Measurements from ENCODE around the gene GIGYF2. TPM values are rescaled to one million over a fixed set of nuclear protein-coding genes. Genes with fewer than 3 reads are reported as not detected.

GIGYF2 gene
- total RNA-seq, 2 experiments from 2014 or later: 52.5 to 55.5 TPM

DNA sequence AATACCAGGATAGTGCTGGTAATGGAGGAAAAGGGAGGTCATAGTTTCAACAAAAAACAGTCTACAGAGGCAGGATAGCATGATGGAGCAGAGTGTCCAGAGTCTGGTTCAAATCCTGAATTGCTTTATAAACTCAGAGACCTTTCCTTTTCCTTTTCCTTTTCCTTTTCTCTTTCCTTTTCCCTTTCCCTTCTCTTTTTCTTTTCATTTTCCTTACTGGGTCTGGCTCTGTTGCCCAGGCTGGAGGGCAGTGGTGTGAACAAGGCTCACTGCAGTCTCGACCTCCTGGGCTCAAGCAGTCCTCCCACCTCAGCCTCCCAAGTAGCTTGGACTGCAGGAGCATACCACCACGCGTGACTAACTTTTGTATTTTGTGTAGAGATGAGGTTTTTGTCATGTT, 31.7 kb downstream of the GIGYF2 start:
- peaks cover 80% of the 10 kb centered on the region for H3K36me3 Mint-ChIP-seq (ENCODE audit: low read depth)
- H3K36me3 ChIP-seq (ENCODE audit: insufficient read depth, low read length): peaks cover 59% of the 10 kb centered on the region

DNA sequence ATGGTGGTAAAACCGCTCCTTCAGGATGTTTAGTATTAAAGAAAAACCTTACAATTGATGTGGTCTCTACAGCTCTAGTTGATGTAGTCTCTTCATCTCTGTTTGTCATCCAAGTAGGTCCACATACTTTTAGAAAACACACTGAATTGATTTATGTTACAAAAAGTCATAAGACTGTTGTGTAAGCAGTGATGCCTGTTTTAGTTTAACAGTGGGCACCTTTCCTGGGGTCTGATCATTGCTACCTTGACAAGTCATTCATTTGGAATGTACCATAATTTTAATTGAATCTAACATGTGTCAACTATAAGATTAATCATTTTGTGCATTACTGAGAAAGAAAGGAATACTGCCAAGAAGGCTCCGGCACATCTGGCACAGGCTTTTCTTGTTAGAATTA, 34.3 kb downstream of the GIGYF2 start:
- Mint-ChIP-seq H3K9me3 (no peaks in the 10 kb centered on the region), H3K4me3 (no peak overlapping the region), H3K36me3 (ENCODE audit: low read depth) (peaks cover 77% of the 10 kb centered on the region), H3K27ac (no peak overlapping the region), H3K27me3 (no peaks in the 10 kb centered on the region), H3K4me1 (ENCODE audit: low read depth) (peaks cover 30% of the 10 kb centered on the region)
- H3K27ac ChIP-seq (ENCODE audit: low read depth in 1 of 2, low read length in 2 of 2): no peak overlapping the region
- TF ChIP-seq, protein P1, sequence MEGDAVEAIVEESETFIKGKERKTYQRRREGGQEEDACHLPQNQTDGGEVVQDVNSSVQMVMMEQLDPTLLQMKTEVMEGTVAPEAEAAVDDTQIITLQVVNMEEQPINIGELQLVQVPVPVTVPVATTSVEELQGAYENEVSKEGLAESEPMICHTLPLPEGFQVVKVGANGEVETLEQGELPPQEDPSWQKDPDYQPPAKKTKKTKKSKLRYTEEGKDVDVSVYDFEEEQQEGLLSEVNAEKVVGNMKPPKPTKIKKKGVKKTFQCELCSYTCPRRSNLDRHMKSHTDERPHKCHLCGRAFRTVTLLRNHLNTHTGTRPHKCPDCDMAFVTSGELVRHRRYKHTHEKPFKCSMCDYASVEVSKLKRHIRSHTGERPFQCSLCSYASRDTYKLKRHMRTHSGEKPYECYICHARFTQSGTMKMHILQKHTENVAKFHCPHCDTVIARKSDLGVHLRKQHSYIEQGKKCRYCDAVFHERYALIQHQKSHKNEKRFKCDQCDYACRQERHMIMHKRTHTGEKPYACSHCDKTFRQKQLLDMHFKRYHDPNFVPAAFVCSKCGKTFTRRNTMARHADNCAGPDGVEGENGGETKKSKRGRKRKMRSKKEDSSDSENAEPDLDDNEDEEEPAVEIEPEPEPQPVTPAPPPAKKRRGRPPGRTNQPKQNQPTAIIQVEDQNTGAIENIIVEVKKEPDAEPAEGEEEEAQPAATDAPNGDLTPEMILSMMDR (IDR thresholded peaks at IDR 0.05): no peak
- ChIA-PET CTCF (no interaction called here), POLR2A (no interaction called here)
- no peaks in the 10 kb centered on the region for H3K4me1 ChIP-seq (ENCODE audit: insufficient read depth, low read length)
- no peak for ATAC-seq (ENCODE audit: poor library complexity)
- no peak for DNase-seq
- no peaks in the 10 kb centered on the region for H3K27me3 ChIP-seq (ENCODE audit: control insufficient read depth in 1 of 2, insufficient read depth in 2 of 2, low read length in 2 of 2)
- no peaks in the 10 kb centered on the region for H3K9me3 ChIP-seq (ENCODE audit: control insufficient read depth in 1 of 2, insufficient read depth in 1 of 2, low read length in 2 of 2)
- intact Hi-C loops (cut with DNase I, micrococcal nuclease): no loop called here
- peaks cover 57% of the 10 kb centered on the region for H3K36me3 ChIP-seq (ENCODE audit: insufficient read depth, low read length)
- no peak overlapping the region for H3K4me3 ChIP-seq (ENCODE audit: low read length)

More for the DNA sequence above, 31.7 kb downstream of the GIGYF2 start:
- ChIA-PET CTCF (no interaction called here), POLR2A (interaction anchor here (1.6 kb wide), 1 partner anchor 32 kb away, joined by 5 read pairs; the partner anchor contains the start of gene GIGYF2)
- Histone ChIP-seq H3K4me3 (ENCODE audit: low read length) (no peak overlapping the region), H3K27ac (ENCODE audit: low read depth in 1 of 2, low read length in 2 of 2) (no peak overlapping the region), H3K4me1 (ENCODE audit: insufficient read depth, low read length) (no peaks in the 10 kb centered on the region), H3K9me3 (ENCODE audit: control insufficient read depth in 1 of 2, insufficient read depth in 1 of 2, low read length in 2 of 2) (no peaks in the 10 kb centered on the region), H3K27me3 (ENCODE audit: control insufficient read depth in 1 of 2, insufficient read depth in 2 of 2, low read length in 2 of 2) (no peaks in the 10 kb centered on the region)
- TF ChIP-seq, protein P1 (IDR thresholded peaks at IDR 0.05): no peak
- DNase-seq: no peak
- Mint-ChIP-seq H3K4me1 (ENCODE audit: low read depth) (peaks cover 30% of the 10 kb centered on the region), H3K27me3 (no peaks in the 10 kb centered on the region), H3K9me3 (no peaks in the 10 kb centered on the region), H3K27ac (no peak overlapping the region), H3K4me3 (no peak overlapping the region)
- no peak for ATAC-seq (ENCODE audit: poor library complexity)
- intact Hi-C loops (cut with DNase I, micrococcal nuclease): no loop called here

DNA sequence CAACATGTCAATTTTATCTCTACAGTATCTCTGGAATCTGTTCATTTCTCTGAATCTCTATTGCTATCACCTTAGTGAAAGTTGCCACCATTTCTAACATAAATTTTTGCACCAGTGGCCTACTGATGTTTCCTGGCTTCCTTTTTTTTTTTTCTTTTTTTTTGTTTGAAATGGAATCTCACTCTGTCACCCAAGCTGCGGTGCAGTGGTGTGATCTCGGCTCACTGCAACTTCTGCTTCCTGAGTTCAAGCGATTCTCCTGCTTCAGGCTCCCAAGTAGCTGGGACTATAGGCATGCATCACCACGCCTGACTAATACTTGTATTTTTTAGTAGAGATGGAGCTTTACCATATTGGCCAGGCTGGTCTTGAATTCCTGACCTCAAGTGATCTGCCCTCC, 44.2 kb downstream of the GIGYF2 start:
- Histone ChIP-seq H3K9me3 (ENCODE audit: control insufficient read depth in 1 of 2, insufficient read depth in 1 of 2, low read length in 2 of 2) (no peaks in the 10 kb centered on the region), H3K27ac (ENCODE audit: low read depth in 1 of 2, low read length in 2 of 2) (no peak overlapping the region), H3K4me3 (ENCODE audit: low read length) (no peak overlapping the region), H3K4me1 (ENCODE audit: insufficient read depth, low read length) (no peaks in the 10 kb centered on the region), H3K27me3 (ENCODE audit: control insufficient read depth in 1 of 2, insufficient read depth in 2 of 2, low read length in 2 of 2) (no peaks in the 10 kb centered on the region), H3K36me3 (ENCODE audit: insufficient read depth, low read length) (peaks cover 12% of the 10 kb centered on the region)
- no peak for DNase-seq
- peaks cover 16% of the 10 kb centered on the region for H3K4me1 Mint-ChIP-seq (ENCODE audit: low read depth)
- no peaks in the 10 kb centered on the region for H3K9me3 Mint-ChIP-seq
- no peak overlapping the region for H3K4me3 Mint-ChIP-seq
- TF ChIP-seq, protein P1 (IDR thresholded peaks at IDR 0.05): no peak
- H3K36me3 Mint-ChIP-seq (ENCODE audit: low read depth): peaks cover 44% of the 10 kb centered on the region
- no peaks in the 10 kb centered on the region for H3K27me3 Mint-ChIP-seq
- ATAC-seq (ENCODE audit: poor library complexity): no peak
- POLR2A ChIA-PET: no interaction called here
- intact Hi-C loops (cut with DNase I, micrococcal nuclease): no loop called here
- no peak overlapping the region for H3K27ac Mint-ChIP-seq
- CTCF ChIA-PET: no interaction called here

All from CD4-positive, alpha-beta T cell (primary cell).